ENCODE data around the gene GCK.

GCK gene

GRCh38 chr7:44197474-44197873, 8.2 kb upstream of the GCK start:
- Histone ChIP-seq H3K36me3 (ENCODE audit: control insufficient read depth, insufficient read depth, low read length) (no peaks in the 10 kb centered on the region), H3K9ac (ENCODE audit: low read length) (no peak overlapping the region)

DNA sequence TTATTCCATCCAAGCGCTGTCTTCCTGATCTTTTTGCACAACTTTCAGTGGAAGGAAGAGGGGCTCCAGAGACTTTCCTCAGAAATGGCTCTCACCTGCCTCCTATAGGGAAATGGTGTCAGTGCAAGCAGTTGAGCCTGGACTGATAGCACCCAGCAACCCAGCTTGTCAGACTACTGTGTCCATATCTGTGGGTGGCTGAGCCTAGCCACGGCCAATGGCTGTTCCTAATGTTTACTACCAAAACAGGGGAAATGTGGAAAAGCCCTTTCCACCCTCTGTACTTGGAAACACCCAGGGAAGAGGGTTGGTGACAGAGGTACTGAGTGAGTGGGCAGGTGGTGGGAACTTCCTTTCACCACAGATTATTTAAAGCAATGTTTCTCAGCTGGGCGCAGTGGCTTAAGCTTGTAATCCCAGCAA, 7.2 kb upstream of the GCK start:
- H3K4me1 ChIP-seq (ENCODE audit: control insufficient read depth, insufficient read depth, low read length), result no peaks in the 10 kb centered on the region
- no peaks in the 10 kb centered on the region for H3K36me3 ChIP-seq (ENCODE audit: control insufficient read depth, insufficient read depth, low read length)
- H3K27ac ChIP-seq (ENCODE audit: low read depth, low read length), result no peak overlapping the region
- no peak overlapping the region for H3K4me3 ChIP-seq (ENCODE audit: low read depth, low read length)
- no peak overlapping the region for H3K9ac ChIP-seq (ENCODE audit: low read length)
- no peaks in the 10 kb centered on the region for H3K9me3 ChIP-seq (ENCODE audit: control insufficient read depth, insufficient read depth, low read depth, low read length)
- no peaks in the 10 kb centered on the region for H3K27me3 ChIP-seq (ENCODE audit: control insufficient read depth, insufficient read depth, low read length)

More at GRCh38 chr7:44197474-44197873, 8.2 kb upstream of the GCK start:
- Histone ChIP-seq H3K4me3 (ENCODE audit: low read depth, low read length) (no peak overlapping the region), H3K27ac (ENCODE audit: low read depth, low read length) (no peak overlapping the region), H3K27me3 (ENCODE audit: control insufficient read depth, insufficient read depth, low read length) (no peaks in the 10 kb centered on the region), H3K4me1 (ENCODE audit: control insufficient read depth, insufficient read depth, low read length) (no peaks in the 10 kb centered on the region), H3K9me3 (ENCODE audit: control insufficient read depth, insufficient read depth, low read depth, low read length) (no peaks in the 10 kb centered on the region)

DNA sequence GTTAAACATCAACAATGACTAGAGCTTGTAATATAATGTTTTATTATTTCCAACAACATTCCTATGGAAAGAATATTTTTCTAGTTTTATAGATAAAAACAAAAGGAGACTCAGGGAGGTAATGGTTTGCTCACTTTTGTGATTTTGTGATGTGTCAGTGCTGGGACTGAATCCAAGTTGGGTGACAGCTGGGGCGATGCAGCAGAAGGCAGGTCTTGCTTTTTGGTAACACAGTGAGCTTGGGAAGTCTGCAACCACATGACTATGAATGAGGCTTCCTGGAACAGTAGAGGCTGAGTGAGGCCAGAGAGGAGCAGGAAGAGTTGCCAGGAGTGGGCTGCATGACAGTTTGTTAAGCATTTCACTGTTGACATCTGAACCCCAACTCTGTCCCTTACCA, 6.7 kb upstream of the GCK start:
- Histone ChIP-seq H3K27ac (ENCODE audit: low read depth, low read length) (no peak overlapping the region), H3K36me3 (ENCODE audit: control insufficient read depth, insufficient read depth, low read length) (no peaks in the 10 kb centered on the region), H3K4me3 (ENCODE audit: low read depth, low read length) (no peak overlapping the region), H3K4me1 (ENCODE audit: control insufficient read depth, insufficient read depth, low read length) (no peaks in the 10 kb centered on the region), H3K9ac (ENCODE audit: low read length) (no peak overlapping the region), H3K9me3 (ENCODE audit: control insufficient read depth, insufficient read depth, low read depth, low read length) (no peaks in the 10 kb centered on the region), H3K27me3 (ENCODE audit: control insufficient read depth, insufficient read depth, low read length) (no peaks in the 10 kb centered on the region)

DNA sequence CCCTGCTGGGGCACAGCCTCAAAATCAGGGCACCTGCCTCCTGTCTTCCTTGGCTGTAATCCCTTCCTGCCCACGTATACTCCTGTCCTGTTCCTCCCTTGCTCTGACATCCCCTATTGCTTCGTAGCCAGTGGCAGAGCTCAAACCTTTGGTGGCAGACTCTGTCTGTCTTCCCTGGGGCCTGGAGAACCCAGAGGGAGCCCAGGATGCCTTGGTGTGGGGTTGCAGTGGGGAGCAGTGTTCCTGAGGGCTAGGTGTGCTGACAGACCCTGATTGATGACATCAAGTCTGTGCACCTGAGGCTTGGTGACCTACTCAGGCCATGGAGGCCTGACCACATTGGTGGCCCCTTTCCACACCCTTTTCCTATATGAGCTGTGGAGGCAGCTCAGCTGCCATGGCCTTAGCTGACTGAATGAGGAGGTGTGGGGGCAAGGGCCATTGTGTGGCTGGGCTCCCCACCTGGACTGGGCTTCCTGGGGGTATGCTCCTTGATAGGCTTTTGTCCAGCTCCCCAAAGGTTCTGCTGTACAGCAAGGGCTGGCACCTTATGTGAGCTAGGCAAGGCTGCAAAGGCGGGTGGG, 5.4 kb upstream of the GCK start:
- Histone ChIP-seq H3K36me3 (ENCODE audit: control insufficient read depth, insufficient read depth, low read length) (no peaks in the 10 kb centered on the region), H3K4me1 (ENCODE audit: control insufficient read depth, insufficient read depth, low read length) (no peaks in the 10 kb centered on the region), H3K4me3 (ENCODE audit: low read depth, low read length) (no peak overlapping the region), H3K9me3 (ENCODE audit: control insufficient read depth, insufficient read depth, low read depth, low read length) (no peaks in the 10 kb centered on the region), H3K27ac (ENCODE audit: low read depth, low read length) (no peak overlapping the region), H3K27me3 (ENCODE audit: control insufficient read depth, insufficient read depth, low read length) (no peaks in the 10 kb centered on the region), H3K9ac (ENCODE audit: low read length) (no peak overlapping the region)

DNA sequence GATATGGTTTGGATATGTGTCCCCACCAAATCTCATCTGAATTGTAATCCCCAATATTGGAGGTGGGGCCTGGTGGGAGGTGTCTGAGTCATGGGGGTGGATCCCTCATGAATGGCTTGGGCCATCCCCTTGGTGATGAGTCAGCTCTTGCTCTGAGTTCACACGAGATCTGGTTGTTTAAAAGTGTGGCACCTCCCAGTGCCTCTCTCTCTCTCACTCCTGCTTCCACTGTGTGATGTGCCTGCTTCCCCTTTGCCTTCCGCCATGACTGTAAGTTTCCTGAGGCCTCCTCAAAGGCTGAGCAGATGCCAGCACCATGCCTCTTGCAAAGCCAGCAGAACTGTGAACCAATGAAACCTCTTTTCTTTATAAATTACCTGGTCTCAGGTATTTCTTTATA, 4.8 kb upstream of the GCK start:
- H3K27ac ChIP-seq (ENCODE audit: low read depth, low read length), result no peak overlapping the region

DNA sequence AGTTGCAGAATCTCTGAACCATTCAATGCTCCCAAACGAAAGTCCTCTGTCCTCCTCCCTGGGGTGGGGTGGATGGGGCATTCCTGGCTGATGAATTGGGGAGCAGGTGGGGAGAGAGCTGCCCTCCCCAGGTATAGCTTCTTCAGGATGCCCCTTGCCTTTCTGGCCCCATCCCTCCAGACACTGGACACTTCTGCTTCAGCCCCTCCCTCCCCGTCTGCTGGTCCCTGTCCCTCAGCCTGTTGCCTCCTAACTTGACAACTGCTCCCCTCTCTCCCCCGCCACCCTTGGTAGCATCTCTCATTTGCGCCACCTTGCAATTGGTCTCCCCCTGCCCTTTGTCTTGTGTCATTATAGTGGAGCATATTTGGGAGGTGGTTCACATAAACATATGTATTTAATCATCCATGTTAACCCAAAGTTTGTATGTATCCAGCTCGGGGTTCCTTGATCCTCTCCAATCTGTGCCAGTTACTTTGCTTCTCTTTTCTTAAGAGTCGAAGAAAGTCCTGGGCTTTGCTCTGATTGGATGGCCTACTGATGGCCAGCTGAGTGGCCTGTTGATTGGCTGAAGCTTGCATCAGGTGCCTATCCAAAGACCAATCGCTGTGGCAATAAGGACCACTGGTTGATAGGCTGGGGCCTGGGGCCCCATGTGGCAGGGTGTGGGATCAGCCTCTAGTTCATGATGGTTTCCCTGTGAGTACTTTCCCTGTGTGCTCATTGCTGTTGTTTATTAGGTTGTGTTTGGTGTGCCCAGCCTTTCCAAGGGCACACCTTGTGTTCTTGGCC, 4.0 kb upstream of the GCK start:
- Histone ChIP-seq H3K9me3 (ENCODE audit: control insufficient read depth, insufficient read depth, low read depth, low read length) (no peaks in the 10 kb centered on the region), H3K4me3 (ENCODE audit: low read depth, low read length) (no peak overlapping the region), H3K9ac (ENCODE audit: low read length) (no peak overlapping the region), H3K36me3 (ENCODE audit: control insufficient read depth, insufficient read depth, low read length) (no peaks in the 10 kb centered on the region), H3K4me1 (ENCODE audit: control insufficient read depth, insufficient read depth, low read length) (no peaks in the 10 kb centered on the region), H3K27me3 (ENCODE audit: control insufficient read depth, insufficient read depth, low read length) (no peaks in the 10 kb centered on the region), H3K27ac (ENCODE audit: low read depth, low read length) (no peak overlapping the region)

More for the DNA sequence above, 4.8 kb upstream of the GCK start:
- no peaks in the 10 kb centered on the region for H3K4me1 ChIP-seq (ENCODE audit: control insufficient read depth, insufficient read depth, low read length)
- H3K4me3 ChIP-seq (ENCODE audit: low read depth, low read length), result no peak overlapping the region
- H3K9me3 ChIP-seq (ENCODE audit: control insufficient read depth, insufficient read depth, low read depth, low read length), result no peaks in the 10 kb centered on the region
- no peaks in the 10 kb centered on the region for H3K36me3 ChIP-seq (ENCODE audit: control insufficient read depth, insufficient read depth, low read length)
- H3K27me3 ChIP-seq (ENCODE audit: control insufficient read depth, insufficient read depth, low read length), result no peaks in the 10 kb centered on the region
- H3K9ac ChIP-seq (ENCODE audit: low read length), result no peak overlapping the region

- no peaks in the 10 kb centered on the region for H3K4me1 ChIP-seq (ENCODE audit: control insufficient read depth, insufficient read depth, low read length)
- no peak overlapping the region for H3K4me3 ChIP-seq (ENCODE audit: low read depth, low read length)
- no peak overlapping the region for H3K27ac ChIP-seq (ENCODE audit: low read depth, low read length)
- H3K36me3 ChIP-seq (ENCODE audit: control insufficient read depth, insufficient read depth, low read length), result no peaks in the 10 kb centered on the region
- H3K27me3 ChIP-seq (ENCODE audit: control insufficient read depth, insufficient read depth, low read length), result no peaks in the 10 kb centered on the region
- H3K9ac ChIP-seq (ENCODE audit: low read length), result no peak overlapping the region
- no peaks in the 10 kb centered on the region for H3K9me3 ChIP-seq (ENCODE audit: control insufficient read depth, insufficient read depth, low read depth, low read length)
Observed at GRCh38 chr7:44191171-44191570, 1.9 kb upstream of the GCK start.

- no peak overlapping the region for H3K4me3 ChIP-seq (ENCODE audit: low read depth, low read length)
- no peaks in the 10 kb centered on the region for H3K36me3 ChIP-seq (ENCODE audit: control insufficient read depth, insufficient read depth, low read length)
- H3K9me3 ChIP-seq (ENCODE audit: control insufficient read depth, insufficient read depth, low read depth, low read length), result no peaks in the 10 kb centered on the region
- peaks cover 4% of the 10 kb centered on the region; the same call in 1 of the 2 replicates for H3K4me1 ChIP-seq (ENCODE audit: control insufficient read depth, insufficient read depth, low read length)
- no peaks in the 10 kb centered on the region for H3K27me3 ChIP-seq (ENCODE audit: control insufficient read depth, insufficient read depth, low read length)
- H3K27ac ChIP-seq (ENCODE audit: low read depth, low read length), result no peak overlapping the region
- H3K9ac ChIP-seq (ENCODE audit: low read length), result no peak overlapping the region
Observed at GRCh38 chr7:44189993-44190872, 994 bp upstream of the GCK start.

GRCh38 chr7:44188480-44189225, 586 bp downstream of the GCK start:
- Histone ChIP-seq H3K27me3 (ENCODE audit: control insufficient read depth, insufficient read depth, low read length) (no peaks in the 10 kb centered on the region), H3K4me3 (ENCODE audit: low read depth, low read length) (no peak overlapping the region), H3K9me3 (ENCODE audit: control insufficient read depth, insufficient read depth, low read depth, low read length) (no peaks in the 10 kb centered on the region), H3K9ac (ENCODE audit: low read length) (no peak overlapping the region), H3K4me1 (ENCODE audit: control insufficient read depth, insufficient read depth, low read length) (peaks cover 17% of the 10 kb centered on the region), H3K36me3 (ENCODE audit: control insufficient read depth, insufficient read depth, low read length) (no peaks in the 10 kb centered on the region), H3K27ac (ENCODE audit: low read depth, low read length) (no peak overlapping the region)

- Histone ChIP-seq H3K4me1 (ENCODE audit: control insufficient read depth, insufficient read depth, low read length) (peaks cover 17% of the 10 kb centered on the region), H3K9ac (ENCODE audit: low read length) (no peak overlapping the region), H3K9me3 (ENCODE audit: control insufficient read depth, insufficient read depth, low read depth, low read length) (peaks cover 6% of the 10 kb centered on the region), H3K36me3 (ENCODE audit: control insufficient read depth, insufficient read depth, low read length) (no peaks in the 10 kb centered on the region), H3K4me3 (ENCODE audit: low read depth, low read length) (no peak overlapping the region), H3K27ac (ENCODE audit: low read depth, low read length) (no peak overlapping the region), H3K27me3 (ENCODE audit: control insufficient read depth, insufficient read depth, low read length) (no peaks in the 10 kb centered on the region)
Observed at GRCh38 chr7:44187636-44188416, 1.4 kb downstream of the GCK start.

Data from HUES6 (cell line).